Ishikawa (cell line): ENCODE data around the gene DAAM1.

Experiments used
- CEBPB ChIP-seq: IDR thresholded peaks from 2 replicates; pipeline ENCODE4 v1.6.1; 2012
- CREB1 ChIP-seq: IDR thresholded peaks from 2 replicates; pipeline ENCODE4 v1.6.1; 2012; ENCODE audit warnings: low read depth
- EGR1 ChIP-seq: IDR thresholded peaks from 2 replicates; pipeline ENCODE4 v1.6.1; 2012
- FOXM1 ChIP-seq: IDR thresholded peaks from 2 replicates; pipeline ENCODE4 v1.6.1; 2012; ENCODE audit warnings: low read depth, borderline replicate concordance
- RAD21 ChIP-seq: IDR thresholded peaks from 2 replicates; pipeline ENCODE4 v1.6.1; 2012; ENCODE audit warnings: low read depth
- REST ChIP-seq: IDR thresholded peaks from 2 replicates; pipeline ENCODE4 v1.6.1; 2012; ENCODE audit warnings: low read depth, mild to moderate bottlenecking
- TAF1 ChIP-seq: IDR thresholded peaks from 2 replicates; pipeline ENCODE4 v1.6.1; 2012; ENCODE audit warnings: low read depth, mild to moderate bottlenecking
- TEAD4 ChIP-seq: IDR thresholded peaks from 2 replicates; pipeline ENCODE4 v1.6.1; 2012
- YY1 ChIP-seq: IDR thresholded peaks from 2 replicates; pipeline ENCODE4 v1.6.1; 2012; ENCODE audit warnings: low read depth
- TF ChIP-seq, protein P1 (sequence below): IDR thresholded peaks from 2 replicates; pipeline ENCODE4 v1.6.1; 2012
- TF ChIP-seq, protein P2 (sequence below): IDR thresholded peaks from 2 replicates; pipeline ENCODE4 v1.6.1; 2012

GRCh38 chr14:59189786-59190368, 1.4 kb downstream of the DAAM1 start:
- TF ChIP-seq, protein P1, sequence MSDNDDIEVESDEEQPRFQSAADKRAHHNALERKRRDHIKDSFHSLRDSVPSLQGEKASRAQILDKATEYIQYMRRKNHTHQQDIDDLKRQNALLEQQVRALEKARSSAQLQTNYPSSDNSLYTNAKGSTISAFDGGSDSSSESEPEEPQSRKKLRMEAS: 0 out of 2 replicates have a peak, but pooled peaks have one; percentile 20
- TF ChIP-seq TEAD4 (no peak), CEBPB (no peak), CREB1 (no peak), TAF1 (no peak), FOXM1 (no peak), YY1 (no peak), REST (no peak), RAD21 (no peak), EGR1 (no peak)
- TF ChIP-seq, protein P2, sequence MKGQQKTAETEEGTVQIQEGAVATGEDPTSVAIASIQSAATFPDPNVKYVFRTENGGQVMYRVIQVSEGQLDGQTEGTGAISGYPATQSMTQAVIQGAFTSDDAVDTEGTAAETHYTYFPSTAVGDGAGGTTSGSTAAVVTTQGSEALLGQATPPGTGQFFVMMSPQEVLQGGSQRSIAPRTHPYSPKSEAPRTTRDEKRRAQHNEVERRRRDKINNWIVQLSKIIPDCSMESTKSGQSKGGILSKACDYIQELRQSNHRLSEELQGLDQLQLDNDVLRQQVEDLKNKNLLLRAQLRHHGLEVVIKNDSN: no peak
